HepG2 (cell line): ENCODE measurements around the gene SH2D3A. TPM values are rescaled to one million over a fixed set of nuclear protein-coding genes. Genes with fewer than 3 reads are reported as not detected.

Experiments
- CEBPB ChIP-seq: IDR thresholded peaks from 2 replicates; pipeline ENCODE4 v1.6.1; 2011; ENCODE audit warnings: low read depth, low read length, improper control_type of control experiment, borderline replicate concordance
- GLI4 ChIP-seq: sonication (generic); formaldehyde crosslinking; IDR thresholded peaks from 2 replicates; pipeline ENCODE4 v1.5.1; 2020; ENCODE audit warnings: missing genetic modification reagents, mild to moderate bottlenecking, moderate library complexity, borderline replicate concordance
- MIER2 ChIP-seq: IDR thresholded peaks from 2 replicates; pipeline ENCODE4 v1.6.1; 2016; ENCODE audit warnings: missing biosample characterization, missing genetic modification reagents
- PAF1 ChIP-seq: IDR thresholded peaks from 2 replicates; pipeline ENCODE4 v1.6.1; 2016; ENCODE audit warnings: missing genetic modification reagents, missing compliant biosample characterization
- TAF1 ChIP-seq: sonication (generic); formaldehyde crosslinking; IDR thresholded peaks from 2 replicates; pipeline ENCODE4 v1.4.0; 2020; ENCODE audit warnings: missing genetic modification reagents
- ZNF143 ChIP-seq: sonication (generic); formaldehyde crosslinking; IDR thresholded peaks from 2 replicates; pipeline ENCODE4 v1.4.0; 2020; ENCODE audit warnings: missing genetic modification reagents
- ZNF34 ChIP-seq: sonication (generic); formaldehyde crosslinking; IDR thresholded peaks from 2 replicates; pipeline ENCODE4 v1.4.0; 2020; ENCODE audit warnings: mild to moderate bottlenecking, missing genetic modification reagents, borderline replicate concordance
- ZNF431 ChIP-seq: sonication (generic); formaldehyde crosslinking; IDR thresholded peaks from 2 replicates; pipeline ENCODE4 v1.9.0; 2022; ENCODE audit warnings: missing genetic modification reagents, low read depth, mild to moderate bottlenecking, borderline replicate concordance
- ZNF558 ChIP-seq: sonication (generic); formaldehyde crosslinking; IDR thresholded peaks from 2 replicates; pipeline ENCODE4 v1.9.0; 2022; ENCODE audit warnings: mild to moderate bottlenecking, missing genetic modification reagents, borderline replicate concordance
- polyA plus RNA-seq, 8 experiments: library from polyadenylated mRNA; depleted of rRNA in 3 of 8; stranded (reverse) in 7 of 8; unstranded in 1 of 8; fragments of >200 nt; fragmentation: Illumina TruSeq in 4 of 8; extraction: Trizol in 4 of 8; gene quantifications; 2 replicates each; pipeline versions ENCODE4 v1.2.1 to v1.2.3, GENCODE V29; 2011 to 2016; ENCODE audit warnings: low read depth in 4 of 8, missing spikeins in 1 of 8, mixed read lengths in 1 of 8; ENCODE audit not compliant: insufficient read depth in 1 of 8
- total RNA-seq, 5 experiments: library from RNA; depleted of rRNA; stranded (reverse); fragments of >200 nt; fragmentation: Illumina TruSeq; extraction: Trizol; gene quantifications; 2 replicates each; pipeline ENCODE4 v1.2.3, GENCODE V29; 2016; ENCODE audit warnings: low read depth in 1 of 5
- TF ChIP-seq, protein P1 (sequence below): IDR thresholded peaks from 2 replicates; pipeline ENCODE4 v1.6.1; 2016; ENCODE audit warnings: missing compliant biosample characterization, missing genetic modification reagents, borderline replicate concordance
- TF ChIP-seq, protein P2 (sequence below): sonication (generic); formaldehyde crosslinking; IDR thresholded peaks from 2 replicates; pipeline ENCODE4 v1.5.0; 2020; ENCODE audit warnings: mild to moderate bottlenecking, missing genetic modification reagents, borderline replicate concordance
- TF ChIP-seq, protein P3 (sequence below): sonication (generic); formaldehyde crosslinking; IDR thresholded peaks from 2 replicates; pipeline ENCODE4 v1.8.1; 2022; ENCODE audit warnings: mild to moderate bottlenecking, missing genetic modification reagents
- TF ChIP-seq, protein P4 (sequence below): sonication (generic); formaldehyde crosslinking; IDR thresholded peaks from 2 replicates; pipeline ENCODE4 v1.4.0; 2020; ENCODE audit warnings: missing genetic modification reagents, mild to moderate bottlenecking, borderline replicate concordance
- TF ChIP-seq, protein P5 (sequence below): sonication (generic); formaldehyde crosslinking; conservative IDR thresholded peaks from 2 replicates; pipeline ENCODE4 v1.4.0; 2020; ENCODE audit warnings: missing genetic modification reagents
- TF ChIP-seq, protein P6 (sequence below): sonication (generic); formaldehyde crosslinking; conservative IDR thresholded peaks from 2 replicates; pipeline ENCODE4 v1.4.0; 2020; ENCODE audit warnings: missing genetic modification reagents

SH2D3A gene
- total and polyA plus RNA-seq, 2 of the 13 experiments (the other 11 are each of a cell fraction or from before 2014, with no cell fraction given): 1.0 to 2.2 TPM

DNA sequence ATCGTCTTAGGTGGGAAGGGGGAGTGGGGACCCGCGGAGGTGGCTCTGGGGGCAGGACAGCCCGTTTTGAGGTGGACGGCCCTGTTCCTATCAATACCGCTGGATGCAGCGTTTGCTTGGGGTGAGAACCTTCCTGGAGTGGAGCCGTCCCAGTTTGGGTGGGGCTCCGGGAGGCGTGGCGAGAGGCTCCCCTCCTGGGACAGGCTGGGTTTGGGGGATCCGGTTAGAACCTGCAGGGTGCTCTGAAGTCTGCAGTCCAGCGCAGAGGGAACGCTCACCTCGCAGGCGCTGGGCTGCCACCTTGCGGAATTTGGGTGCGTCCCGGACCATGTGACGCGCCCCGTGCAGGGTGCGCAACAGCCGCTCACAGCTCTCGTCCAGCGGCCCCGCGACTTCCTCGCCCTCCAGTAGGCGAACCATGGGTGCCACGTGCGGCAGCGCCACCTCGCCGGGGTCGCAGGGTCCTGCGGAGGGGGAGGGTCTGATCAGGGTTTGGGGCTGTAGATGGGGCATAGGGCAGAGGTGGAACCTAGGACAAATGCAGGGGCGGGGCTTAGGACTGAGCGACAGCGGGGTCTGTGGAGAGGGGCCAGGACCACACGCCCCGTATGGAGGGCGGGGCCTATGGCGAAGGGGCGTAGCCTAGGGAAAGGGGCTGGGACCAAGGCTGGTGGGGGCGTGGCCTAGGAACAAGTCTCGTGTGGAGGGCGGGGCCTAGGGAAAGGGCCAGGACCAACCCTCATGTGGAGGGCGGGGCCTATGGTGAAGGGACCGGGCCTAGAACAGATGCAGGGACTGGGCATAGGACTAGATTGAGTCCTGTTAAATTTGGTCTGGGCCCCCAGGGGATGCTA lies 13.8 kb downstream of the SH2D3A start (continued):
- TF ChIP-seq ZNF143 (CRISPR knock-in tag): peak; percentile 69
- TF ChIP-seq ZNF431 (CRISPR knock-in tag): no peak
- TF ChIP-seq, protein P1, sequence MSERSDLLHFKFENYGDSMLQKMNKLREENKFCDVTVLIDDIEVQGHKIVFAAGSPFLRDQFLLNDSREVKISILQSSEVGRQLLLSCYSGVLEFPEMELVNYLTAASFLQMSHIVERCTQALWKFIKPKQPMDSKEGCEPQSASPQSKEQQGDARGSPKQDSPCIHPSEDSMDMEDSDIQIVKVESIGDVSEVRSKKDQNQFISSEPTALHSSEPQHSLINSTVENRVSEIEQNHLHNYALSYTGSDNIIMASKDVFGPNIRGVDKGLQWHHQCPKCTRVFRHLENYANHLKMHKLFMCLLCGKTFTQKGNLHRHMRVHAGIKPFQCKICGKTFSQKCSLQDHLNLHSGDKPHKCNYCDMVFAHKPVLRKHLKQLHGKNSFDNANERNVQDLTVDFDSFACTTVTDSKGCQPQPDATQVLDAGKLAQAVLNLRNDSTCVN (CRISPR knock-in tag): no peak
- 0 out of 2 replicates have a peak, but pooled peaks have one; percentile 89 for TF ChIP-seq GLI4 (CRISPR knock-in tag)
- TF ChIP-seq PAF1 (CRISPR knock-in tag): no peak
- no peak for TF ChIP-seq CEBPB
- no peak for TF ChIP-seq ZNF34 (CRISPR knock-in tag)
- TF ChIP-seq, protein P2, sequence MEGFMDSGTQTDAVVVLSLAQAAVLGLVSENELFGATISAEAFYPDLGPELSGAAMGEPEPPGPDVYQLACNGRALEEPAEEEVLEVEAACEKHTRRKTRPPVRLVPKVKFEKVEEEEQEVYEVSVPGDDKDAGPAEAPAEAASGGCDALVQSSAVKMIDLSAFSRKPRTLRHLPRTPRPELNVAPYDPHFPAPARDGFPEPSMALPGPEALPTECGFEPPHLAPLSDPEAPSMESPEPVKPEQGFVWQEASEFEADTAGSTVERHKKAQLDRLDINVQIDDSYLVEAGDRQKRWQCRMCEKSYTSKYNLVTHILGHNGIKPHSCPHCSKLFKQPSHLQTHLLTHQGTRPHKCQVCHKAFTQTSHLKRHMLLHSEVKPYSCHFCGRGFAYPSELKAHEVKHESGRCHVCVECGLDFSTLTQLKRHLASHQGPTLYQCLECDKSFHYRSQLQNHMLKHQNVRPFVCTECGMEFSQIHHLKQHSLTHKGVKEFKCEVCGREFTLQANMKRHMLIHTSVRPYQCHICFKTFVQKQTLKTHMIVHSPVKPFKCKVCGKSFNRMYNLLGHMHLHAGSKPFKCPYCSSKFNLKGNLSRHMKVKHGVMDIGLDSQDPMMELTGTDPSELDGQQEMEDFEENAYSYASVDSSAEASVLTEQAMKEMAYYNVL (CRISPR knock-in tag): no peak
- TF ChIP-seq MIER2 (CRISPR knock-in tag): peak; percentile 72
- TF ChIP-seq, protein P3, sequence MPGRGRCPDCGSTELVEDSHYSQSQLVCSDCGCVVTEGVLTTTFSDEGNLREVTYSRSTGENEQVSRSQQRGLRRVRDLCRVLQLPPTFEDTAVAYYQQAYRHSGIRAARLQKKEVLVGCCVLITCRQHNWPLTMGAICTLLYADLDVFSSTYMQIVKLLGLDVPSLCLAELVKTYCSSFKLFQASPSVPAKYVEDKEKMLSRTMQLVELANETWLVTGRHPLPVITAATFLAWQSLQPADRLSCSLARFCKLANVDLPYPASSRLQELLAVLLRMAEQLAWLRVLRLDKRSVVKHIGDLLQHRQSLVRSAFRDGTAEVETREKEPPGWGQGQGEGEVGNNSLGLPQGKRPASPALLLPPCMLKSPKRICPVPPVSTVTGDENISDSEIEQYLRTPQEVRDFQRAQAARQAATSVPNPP: no peak; the same call in 1 of the 2 replicates
- peak; percentile 64; the same call in 1 of the 2 replicates for TF ChIP-seq TAF1 (CRISPR knock-in tag)
- TF ChIP-seq, protein P4, sequence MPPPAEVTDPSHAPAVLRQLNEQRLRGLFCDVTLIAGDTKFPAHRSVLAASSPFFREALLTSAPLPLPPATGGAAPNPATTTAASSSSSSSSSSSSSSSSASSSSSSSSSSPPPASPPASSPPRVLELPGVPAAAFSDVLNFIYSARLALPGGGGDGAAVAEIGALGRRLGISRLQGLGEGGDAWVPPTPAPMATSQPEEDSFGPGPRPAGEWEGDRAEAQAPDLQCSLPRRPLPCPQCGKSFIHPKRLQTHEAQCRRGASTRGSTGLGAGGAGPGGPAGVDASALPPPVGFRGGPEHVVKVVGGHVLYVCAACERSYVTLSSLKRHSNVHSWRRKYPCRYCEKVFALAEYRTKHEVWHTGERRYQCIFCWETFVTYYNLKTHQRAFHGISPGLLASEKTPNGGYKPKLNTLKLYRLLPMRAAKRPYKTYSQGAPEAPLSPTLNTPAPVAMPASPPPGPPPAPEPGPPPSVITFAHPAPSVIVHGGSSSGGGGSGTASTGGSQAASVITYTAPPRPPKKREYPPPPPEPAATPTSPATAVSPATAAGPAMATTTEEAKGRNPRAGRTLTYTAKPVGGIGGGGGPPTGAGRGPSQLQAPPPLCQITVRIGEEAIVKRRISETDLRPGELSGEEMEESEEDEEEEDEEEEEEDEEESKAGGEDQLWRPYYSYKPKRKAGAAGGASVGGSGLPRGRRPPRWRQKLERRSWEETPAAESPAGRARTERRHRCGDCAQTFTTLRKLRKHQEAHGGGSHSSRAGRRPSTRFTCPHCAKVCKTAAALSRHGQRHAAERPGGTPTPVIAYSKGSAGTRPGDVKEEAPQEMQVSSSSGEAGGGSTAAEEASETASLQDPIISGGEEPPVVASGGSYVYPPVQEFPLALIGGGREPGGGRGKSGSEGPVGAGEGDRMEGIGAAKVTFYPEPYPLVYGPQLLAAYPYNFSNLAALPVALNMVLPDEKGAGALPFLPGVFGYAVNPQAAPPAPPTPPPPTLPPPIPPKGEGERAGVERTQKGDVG (CRISPR knock-in tag): no peak
- TF ChIP-seq, protein P5, sequence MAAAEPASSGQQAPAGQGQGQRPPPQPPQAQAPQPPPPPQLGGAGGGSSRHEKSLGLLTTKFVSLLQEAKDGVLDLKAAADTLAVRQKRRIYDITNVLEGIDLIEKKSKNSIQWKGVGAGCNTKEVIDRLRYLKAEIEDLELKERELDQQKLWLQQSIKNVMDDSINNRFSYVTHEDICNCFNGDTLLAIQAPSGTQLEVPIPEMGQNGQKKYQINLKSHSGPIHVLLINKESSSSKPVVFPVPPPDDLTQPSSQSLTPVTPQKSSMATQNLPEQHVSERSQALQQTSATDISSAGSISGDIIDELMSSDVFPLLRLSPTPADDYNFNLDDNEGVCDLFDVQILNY (CRISPR knock-in tag): no peak
- peak; percentile 69 for TF ChIP-seq ZNF558 (CRISPR knock-in tag)
- TF ChIP-seq, protein P6, sequence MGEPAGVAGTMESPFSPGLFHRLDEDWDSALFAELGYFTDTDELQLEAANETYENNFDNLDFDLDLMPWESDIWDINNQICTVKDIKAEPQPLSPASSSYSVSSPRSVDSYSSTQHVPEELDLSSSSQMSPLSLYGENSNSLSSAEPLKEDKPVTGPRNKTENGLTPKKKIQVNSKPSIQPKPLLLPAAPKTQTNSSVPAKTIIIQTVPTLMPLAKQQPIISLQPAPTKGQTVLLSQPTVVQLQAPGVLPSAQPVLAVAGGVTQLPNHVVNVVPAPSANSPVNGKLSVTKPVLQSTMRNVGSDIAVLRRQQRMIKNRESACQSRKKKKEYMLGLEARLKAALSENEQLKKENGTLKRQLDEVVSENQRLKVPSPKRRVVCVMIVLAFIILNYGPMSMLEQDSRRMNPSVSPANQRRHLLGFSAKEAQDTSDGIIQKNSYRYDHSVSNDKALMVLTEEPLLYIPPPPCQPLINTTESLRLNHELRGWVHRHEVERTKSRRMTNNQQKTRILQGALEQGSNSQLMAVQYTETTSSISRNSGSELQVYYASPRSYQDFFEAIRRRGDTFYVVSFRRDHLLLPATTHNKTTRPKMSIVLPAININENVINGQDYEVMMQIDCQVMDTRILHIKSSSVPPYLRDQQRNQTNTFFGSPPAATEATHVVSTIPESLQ (CRISPR knock-in tag): no peak
